Measurements from ENCODE around the gene CACNA1C.

The CACNA1C gene

DNA sequence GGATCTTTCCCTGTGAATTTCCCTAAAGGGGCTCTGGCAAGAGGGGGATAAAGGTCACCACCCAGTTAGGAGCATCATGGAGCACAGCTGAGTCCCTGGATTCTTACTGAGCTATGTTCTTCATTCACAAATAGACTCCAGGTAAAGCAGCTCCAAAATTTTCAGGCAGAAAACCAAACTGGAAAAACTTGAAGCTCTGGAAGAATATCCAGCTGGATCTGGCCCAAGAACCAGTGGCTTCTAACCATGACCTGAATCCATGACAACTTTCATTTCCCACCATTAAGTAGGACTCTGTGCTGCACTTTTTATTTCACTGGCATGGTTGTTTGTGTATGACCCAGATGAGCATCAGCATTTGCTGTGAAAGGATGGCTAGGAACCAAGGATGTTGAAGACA lies 561.6 kb downstream of the CACNA1C start:
- no peak for DNase-seq

DNA sequence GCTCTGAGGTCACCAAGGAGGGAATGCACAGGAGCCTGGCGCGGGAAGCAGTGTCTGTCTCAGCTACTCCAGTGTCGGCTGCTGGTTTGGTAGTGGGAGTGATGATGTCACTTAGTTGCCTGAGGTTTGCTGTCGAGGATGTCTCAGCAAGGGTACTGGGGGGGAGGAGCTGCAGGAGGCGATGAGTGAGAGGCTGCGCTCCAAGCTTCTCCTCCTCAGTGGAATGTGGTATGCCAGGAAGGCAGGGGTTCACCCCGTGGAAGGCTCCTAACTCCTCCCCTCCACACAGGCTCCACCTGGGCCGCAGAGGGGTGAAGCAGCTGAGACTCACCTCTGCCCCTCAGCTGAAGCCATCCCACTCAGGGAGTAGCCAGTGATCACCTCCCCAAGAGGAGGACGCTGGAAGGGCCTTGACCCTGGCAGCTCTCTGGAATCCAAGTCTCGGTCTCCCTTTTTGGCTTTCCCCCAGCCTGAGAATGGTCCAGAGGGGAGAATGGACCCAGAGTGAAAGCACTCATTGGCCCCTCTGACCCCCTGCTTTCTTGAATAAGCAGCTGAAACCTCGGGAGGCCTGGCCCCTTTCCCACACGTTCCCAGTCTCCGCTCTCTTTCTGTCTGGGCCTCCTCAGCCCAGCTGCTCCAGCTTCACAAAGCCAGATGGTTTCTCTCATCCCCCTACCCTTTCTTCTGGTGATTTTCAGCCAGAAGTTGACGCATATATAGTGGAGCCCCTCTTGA lies 563.0 kb downstream of the CACNA1C start:
- peak; percentile 13 for DNase-seq

DNA sequence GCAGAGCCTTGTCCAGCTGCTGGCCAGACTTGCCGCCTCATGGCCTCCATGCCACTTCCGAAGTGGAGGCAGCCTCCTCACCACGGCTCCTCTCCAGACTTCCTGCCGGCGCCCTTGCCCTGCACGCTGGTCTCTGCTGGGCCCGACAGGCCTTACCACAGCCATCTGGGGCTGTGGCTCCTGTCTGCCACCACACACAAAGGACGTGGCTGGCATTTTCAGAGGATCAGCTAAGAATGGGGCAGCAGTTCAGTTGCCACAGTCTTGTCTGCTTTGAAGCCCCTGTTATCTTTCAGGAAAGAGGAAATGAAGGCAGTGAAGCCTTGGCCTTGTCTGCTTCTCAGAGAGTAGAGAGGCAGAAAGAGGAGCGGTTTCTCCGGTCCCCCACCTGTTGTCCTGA lies 564.0 kb downstream of the CACNA1C start:
- no peak for DNase-seq

GRCh38 chr12:2617365-2617764 lies 564.6 kb downstream of the CACNA1C start:
- no peak for DNase-seq

DNA sequence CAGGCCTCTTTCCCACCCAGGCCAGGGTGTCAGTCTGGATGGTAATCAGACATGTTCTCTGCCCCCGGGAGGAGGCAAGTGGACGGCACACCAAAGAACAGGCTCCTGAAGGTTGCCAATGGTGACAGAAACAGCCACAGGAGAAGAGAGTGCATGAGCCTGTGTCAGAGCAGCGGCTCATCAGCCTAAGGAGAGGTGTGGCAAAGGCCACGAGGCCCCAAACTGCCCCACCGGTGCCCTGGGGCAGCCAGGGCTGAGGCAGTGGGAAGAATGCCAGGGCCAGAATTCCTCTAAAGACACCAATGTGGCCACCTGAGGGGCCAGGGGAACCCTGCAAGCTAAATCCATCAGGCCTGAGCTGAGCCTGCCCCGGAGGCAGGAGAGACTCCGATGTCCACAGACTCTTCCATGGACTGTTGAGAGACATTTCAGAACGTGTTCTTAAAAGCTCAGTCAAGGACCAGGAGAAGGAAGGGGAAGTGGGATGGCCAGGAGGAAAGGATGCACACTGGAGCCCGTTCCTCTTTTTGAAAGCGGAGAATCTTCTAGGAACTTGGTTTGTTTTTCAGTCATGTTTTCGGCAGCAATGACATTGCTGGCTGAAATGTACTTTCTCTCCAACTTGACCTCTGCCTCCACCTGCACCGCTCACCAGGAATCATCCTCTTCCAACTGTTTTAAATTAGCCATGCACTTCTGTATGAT lies 565.7 kb downstream of the CACNA1C start:
- DNase-seq = peak; percentile 51

DNA sequence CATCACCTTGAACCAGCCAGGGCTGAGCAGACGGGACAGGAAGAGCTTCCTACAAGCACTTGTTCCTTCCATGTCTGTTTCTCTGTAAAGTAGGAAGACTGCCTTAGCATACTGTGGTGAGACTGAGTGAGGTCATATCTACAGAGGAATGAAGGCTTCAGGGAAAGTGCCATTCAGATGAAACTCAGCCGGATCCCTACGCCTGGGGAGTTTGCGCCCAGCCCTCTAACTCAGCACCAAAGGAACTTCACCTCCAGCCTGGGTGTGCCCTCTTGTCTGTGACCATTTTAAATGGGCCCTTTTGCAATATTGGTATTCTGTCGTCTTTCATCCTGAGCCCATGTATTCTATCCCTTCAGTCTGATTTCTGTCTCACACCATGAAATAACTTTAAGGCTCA lies 566.3 kb downstream of the CACNA1C start:
- no peak for DNase-seq

GRCh38 chr12:2622460-2622859 lies 569.7 kb downstream of the CACNA1C start:
- DNase-seq = no peak

DNA sequence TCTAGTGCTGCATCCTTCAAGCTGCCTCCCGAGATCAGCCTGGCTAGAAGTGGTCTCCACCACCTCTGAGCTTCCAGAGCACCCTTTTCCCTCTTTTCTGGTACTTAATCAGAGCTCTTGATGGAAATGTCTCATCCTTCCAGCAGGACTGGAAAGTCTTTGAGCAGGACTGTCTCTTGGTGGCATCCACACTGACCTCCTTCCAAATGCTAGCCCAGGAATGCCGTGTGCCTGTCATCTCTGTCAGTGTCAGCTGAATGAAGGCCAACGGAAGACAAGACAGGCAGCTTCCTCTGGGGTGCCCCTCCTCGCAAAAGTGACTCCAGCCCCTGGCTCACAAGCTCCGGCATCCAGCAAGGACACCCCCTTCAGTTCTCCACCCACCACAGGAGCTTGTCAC lies 570.7 kb downstream of the CACNA1C start:
- DNase-seq = no peak

GRCh38 chr12:2624543-2625288 lies 571.9 kb downstream of the CACNA1C start:
- DNase-seq = peak; percentile 19

- no peak for DNase-seq
Observed at GRCh38 chr12:2625289-2625612, 572.5 kb downstream of the CACNA1C start.

- DNase-seq = no peak
Observed at GRCh38 chr12:2627076-2627834, 574.5 kb downstream of the CACNA1C start.

DNA sequence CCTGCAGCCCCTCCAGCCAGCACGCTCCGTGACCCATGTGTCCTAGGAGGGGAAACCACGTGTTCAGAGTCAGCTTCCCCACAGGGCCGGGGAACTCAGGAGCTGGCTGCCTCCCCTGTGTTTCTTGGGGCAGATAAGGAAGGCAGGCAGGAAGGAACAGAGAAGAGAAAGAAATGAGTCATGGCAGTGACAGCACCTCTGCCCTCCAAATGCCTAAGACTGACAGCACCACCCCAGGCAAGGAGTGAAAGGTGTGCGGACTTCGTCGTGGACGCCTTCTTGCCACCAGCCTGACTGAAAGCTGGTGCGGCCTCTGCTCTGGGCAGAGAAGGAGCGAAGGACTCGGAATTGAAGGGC lies 575.0 kb downstream of the CACNA1C start:
- DNase-seq = no peak

DNA sequence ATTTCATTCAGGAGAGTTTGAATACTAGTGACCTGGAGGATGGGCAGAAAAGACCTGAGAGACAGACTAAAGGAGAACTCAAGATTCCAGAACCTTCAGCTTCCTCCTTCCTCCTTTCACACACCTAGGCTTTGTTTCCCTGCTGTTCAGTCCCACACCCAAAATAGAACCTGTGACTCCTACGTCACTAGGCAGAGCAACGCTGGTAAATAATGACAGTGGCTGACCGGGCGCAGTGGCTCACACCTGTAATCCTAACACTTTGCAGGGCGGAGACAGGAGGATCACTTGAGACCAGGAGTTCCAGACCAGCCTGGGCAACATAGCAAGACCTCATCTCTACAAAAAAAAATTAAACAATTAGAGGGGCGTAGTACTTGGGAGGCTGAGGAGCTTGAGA lies 575.6 kb downstream of the CACNA1C start:
- DNase-seq = no peak

GRCh38 chr12:2629051-2629450 lies 576.3 kb downstream of the CACNA1C start:
- no peak for DNase-seq

GRCh38 chr12:2631653-2632350 lies 579.0 kb downstream of the CACNA1C start:
- no peak for DNase-seq

GRCh38 chr12:2633176-2633824 lies 580.5 kb downstream of the CACNA1C start:
- DNase-seq = no peak

- DNase-seq = no peak
Observed at GRCh38 chr12:2633825-2634200, 581.0 kb downstream of the CACNA1C start.

- peak; percentile 84 for DNase-seq
Observed at GRCh38 chr12:2634471-2634870, 581.7 kb downstream of the CACNA1C start.

GRCh38 chr12:2636741-2637340 lies 584.1 kb downstream of the CACNA1C start:
- no peak for DNase-seq

GRCh38 chr12:2637371-2637770 lies 584.6 kb downstream of the CACNA1C start:
- no peak for DNase-seq

- no peak for DNase-seq
Observed at GRCh38 chr12:2638273-2639019, 585.7 kb downstream of the CACNA1C start.
